Esophagus (tissue), 2 donors: ENCODE measurements around the gene SMIM32. TPM values are rescaled to one million over a fixed set of nuclear protein-coding genes. Genes with fewer than 3 reads are reported as not detected.

Experiments
- H3K27ac ChIP-seq, 2 donors: one replicate each; pipeline ENCODE4 v1.5.1; 2013; ENCODE audit warnings: low read depth in 2 of 2, mild to moderate bottlenecking in 2 of 2, inconsistent platforms in 1 of 2, low read length in 1 of 2, moderate library complexity in 1 of 2
- H3K27me3 ChIP-seq, 2 donors: one replicate each; pipeline ENCODE4 v1.6.1; 2013; ENCODE audit warnings: low read length in 2 of 2, control low read depth in 1 of 2, mild to moderate bottlenecking in 1 of 2; ENCODE audit not compliant: insufficient read depth in 2 of 2, control insufficient read depth in 1 of 2
- H3K36me3 ChIP-seq, 2 donors: one replicate each; pipeline ENCODE4 v1.6.1; 2013; ENCODE audit warnings: low read length in 1 of 2; ENCODE audit not compliant: control insufficient read depth in 2 of 2, insufficient read depth in 2 of 2
- H3K4me1 ChIP-seq, 2 donors: one replicate each; pipeline ENCODE4 v1.6.1; 2013; ENCODE audit warnings: low read length in 1 of 2; ENCODE audit not compliant: control insufficient read depth in 2 of 2, insufficient read depth in 2 of 2
- H3K4me3 ChIP-seq, 2 donors: one replicate each; pipeline ENCODE4 v1.5.1; 2013; ENCODE audit warnings: low read length in 2 of 2, mild to moderate bottlenecking in 2 of 2, low read depth in 1 of 2, moderate library complexity in 1 of 2
- H3K9me3 ChIP-seq, 2 donors: one replicate each; pipeline ENCODE4 v1.6.1; 2013; ENCODE audit warnings: mild to moderate bottlenecking in 2 of 2, low read depth in 1 of 2, low read length in 1 of 2, moderate library complexity in 1 of 2; ENCODE audit not compliant: control insufficient read depth in 2 of 2, insufficient read depth in 1 of 2
- WGBS, 2 donors: extraction: QIAGEN DNeasy Blood & Tissue Kit; methylation state at CpG; one replicate each; pipeline ENCODE4 v1.1.7; 2013; 5-methylcytosine and 5-hydroxymethylcytosine counted together
- polyA plus RNA-seq, 2 donors: library from polyadenylated mRNA; stranded (reverse); fragments of 200-250 nt; gene quantifications; one replicate each; pipeline ENCODE4 v1.2.3, GENCODE V29; 2013
- donor health status: healthy with polysubstance abuse.
- donor health status: Bipolar disorder and iron deficiency.

SMIM32 gene
- polyA plus RNA-seq, 2 donors: not detected

- H3K27ac ChIP-seq: no peak overlapping the region
- H3K36me3 ChIP-seq: no peaks in the 10 kb centered on the region
- no peaks in the 10 kb centered on the region for H3K9me3 ChIP-seq
- peaks cover 9 to 19% of the 10 kb centered on the region in 2 donors for H3K4me1 ChIP-seq
- peak overlapping the region; percentile 31 to 34 for H3K4me3 ChIP-seq
- WGBS, 2 donors: 2 to 4% methylated on average over 52 to 56 of the region's 56 CpGs
- peaks cover 0 to 24% of the 10 kb centered on the region in 2 donors for H3K27me3 ChIP-seq
Measured at GRCh38 chr5:136192015-136192525, 892 bp downstream of the SMIM32 start.

GRCh38 chr5:136191304-136192014 lies 1.5 kb downstream of the SMIM32 start:
- WGBS, 2 donors: 18 to 21% methylated on average over 44 of the region's 44 CpGs
- H3K36me3 ChIP-seq: no peaks in the 10 kb centered on the region
- H3K27ac ChIP-seq: no peak overlapping the region
- H3K4me1 ChIP-seq: peaks cover 9 to 19% of the 10 kb centered on the region in 2 donors
- peaks cover 0 to 24% of the 10 kb centered on the region in 2 donors for H3K27me3 ChIP-seq
- peak overlapping the region in 1 of 2 donors; percentile 34 for H3K4me3 ChIP-seq
- H3K9me3 ChIP-seq: no peaks in the 10 kb centered on the region

- Histone ChIP-seq H3K36me3 (no peaks in the 10 kb centered on the region), H3K27ac (no peak overlapping the region), H3K4me1 (peaks cover 9 to 19% of the 10 kb centered on the region in 2 donors), H3K4me3 (no peak overlapping the region), H3K9me3 (no peaks in the 10 kb centered on the region), H3K27me3 (peaks cover 0 to 24% of the 10 kb centered on the region in 2 donors)
- WGBS, 2 donors: 38 to 42% methylated on average over 1 of the region's 1 CpG
Measured at GRCh38 chr5:136190904-136191303, 2.1 kb downstream of the SMIM32 start.

GRCh38 chr5:136190091-136190720 lies 2.8 kb downstream of the SMIM32 start:
- Histone ChIP-seq H3K4me3 (no peak overlapping the region), H3K4me1 (peaks cover 9 to 19% of the 10 kb centered on the region in 2 donors), H3K27ac (no peak overlapping the region), H3K27me3 (peaks cover 0 to 24% of the 10 kb centered on the region in 2 donors), H3K9me3 (no peaks in the 10 kb centered on the region), H3K36me3 (no peaks in the 10 kb centered on the region)
- WGBS, 2 donors: 32 to 35% methylated on average over 5 of the region's 5 CpGs

GRCh38 chr5:136188859-136189258 lies 4.1 kb downstream of the SMIM32 start:
- H3K27me3 ChIP-seq: peaks cover 0 to 24% of the 10 kb centered on the region in 2 donors
- H3K9me3 ChIP-seq: no peaks in the 10 kb centered on the region
- H3K4me3 ChIP-seq: no peak overlapping the region
- H3K4me1 ChIP-seq: peaks cover 9 to 19% of the 10 kb centered on the region in 2 donors
- no peak overlapping the region for H3K27ac ChIP-seq
- 95% methylated on average over 7 of the region's 7 CpGs for WGBS, 2 donors
- no peaks in the 10 kb centered on the region for H3K36me3 ChIP-seq

GRCh38 chr5:136186796-136187195 lies 6.2 kb downstream of the SMIM32 start:
- 62 to 63% methylated on average over 2 of the region's 2 CpGs for WGBS, 2 donors
- peaks cover 0 to 10% of the 10 kb centered on the region in 2 donors for H3K27me3 ChIP-seq
- H3K4me1 ChIP-seq: peaks cover 2 to 6% of the 10 kb centered on the region in 2 donors

GRCh38 chr5:136185974-136186665 lies 6.8 kb downstream of the SMIM32 start:
- Histone ChIP-seq H3K27ac (no peak overlapping the region), H3K27me3 (peaks cover 0 to 4% of the 10 kb centered on the region in 2 donors), H3K36me3 (peaks cover 0 to 2% of the 10 kb centered on the region in 2 donors), H3K4me1 (peaks cover 0 to 2% of the 10 kb centered on the region in 2 donors), H3K9me3 (no peaks in the 10 kb centered on the region), H3K4me3 (no peak overlapping the region)
- WGBS, 2 donors: 81 to 92% methylated on average over 5 of the region's 5 CpGs

More at GRCh38 chr5:136186796-136187195, 6.2 kb downstream of the SMIM32 start:
- peaks cover 0 to 2% of the 10 kb centered on the region in 2 donors for H3K36me3 ChIP-seq
- no peak overlapping the region for H3K4me3 ChIP-seq
- H3K9me3 ChIP-seq: no peaks in the 10 kb centered on the region
- H3K27ac ChIP-seq: no peak overlapping the region

- 64 to 73% methylated on average over 1 of the region's 1 CpG for WGBS, 2 donors
- no peaks in the 10 kb centered on the region for H3K9me3 ChIP-seq
- H3K4me3 ChIP-seq: no peak overlapping the region
- no peak overlapping the region for H3K27ac ChIP-seq
- peaks cover 0 to 4% of the 10 kb centered on the region in 2 donors for H3K36me3 ChIP-seq
- no peaks in the 10 kb centered on the region for H3K27me3 ChIP-seq
- H3K4me1 ChIP-seq: no peaks in the 10 kb centered on the region
Measured at GRCh38 chr5:136182618-136183017, 10.3 kb downstream of the SMIM32 start.

- H3K36me3 ChIP-seq: peaks cover 0 to 2% of the 10 kb centered on the region in 2 donors
- 95% methylated on average over 2 of the region's 2 CpGs for WGBS, 2 donors
- H3K4me1 ChIP-seq: no peaks in the 10 kb centered on the region
- no peak overlapping the region for H3K27ac ChIP-seq
- no peak overlapping the region for H3K4me3 ChIP-seq
- H3K27me3 ChIP-seq: no peaks in the 10 kb centered on the region
- H3K9me3 ChIP-seq: no peaks in the 10 kb centered on the region
Measured at GRCh38 chr5:136174021-136174659, 18.8 kb downstream of the SMIM32 start.
